Muscle layer of colon (tissue), 2 donors: Measurements from ENCODE around the gene GRIP1.

Experiments
- H3K27ac ChIP-seq: one replicate; pipeline ENCODE4 v1.7.0; 2013; ENCODE audit warnings: low read depth, mild to moderate bottlenecking, low read length, moderate library complexity
- H3K27me3 ChIP-seq, 2 donors: one replicate each; pipeline ENCODE4 v1.7.0; 2013; ENCODE audit warnings: low read length in 2 of 2, mild to moderate bottlenecking in 2 of 2; ENCODE audit not compliant: insufficient read depth in 2 of 2, control insufficient read depth in 1 of 2
- H3K36me3 ChIP-seq: one replicate; pipeline ENCODE4 v1.7.0; 2013; ENCODE audit warnings: mild to moderate bottlenecking, low read length; ENCODE audit not compliant: insufficient read depth
- H3K4me1 ChIP-seq: one replicate; pipeline ENCODE4 v1.7.0; 2013; ENCODE audit warnings: mild to moderate bottlenecking, low read length; ENCODE audit not compliant: insufficient read depth
- H3K4me3 ChIP-seq, 2 donors: one replicate each; pipeline ENCODE4 v1.7.0; 2013; ENCODE audit warnings: low read length in 2 of 2, low read depth in 1 of 2, mild to moderate bottlenecking in 1 of 2, moderate library complexity in 1 of 2
- H3K9ac ChIP-seq: one replicate; pipeline ENCODE4 v1.7.0; 2013; ENCODE audit warnings: low read length
- H3K9me3 ChIP-seq: one replicate; pipeline ENCODE4 v1.7.0; 2013; ENCODE audit warnings: mild to moderate bottlenecking, low read length
- donor health status: abdominal sarcoma.
- donor health status: Adenocarcinoma of cecum.

Gene GRIP1

DNA sequence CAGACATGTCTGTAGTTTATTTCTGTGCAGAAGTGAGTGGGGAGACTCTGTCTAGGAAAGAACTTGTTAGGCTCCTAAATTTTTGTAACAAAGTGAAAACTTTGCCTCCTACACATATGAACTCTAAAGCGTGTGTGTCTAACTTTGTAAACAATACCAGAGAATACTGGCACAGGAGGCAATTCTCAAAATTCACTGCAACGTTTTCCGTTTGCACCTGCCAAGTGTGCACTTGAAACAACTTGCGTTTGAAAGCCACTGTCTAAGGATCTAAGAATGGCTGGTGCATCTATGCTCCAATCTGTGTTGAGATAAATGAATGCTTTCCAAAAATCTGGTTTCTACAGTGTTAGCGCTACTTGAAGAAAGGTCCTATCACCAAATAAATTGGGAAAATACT lies 15.3 kb downstream of the GRIP1 start:
- Histone ChIP-seq H3K4me1 (peaks cover 4% of the 10 kb centered on the region), H3K36me3 (no peaks in the 10 kb centered on the region), H3K9me3 (no peaks in the 10 kb centered on the region), H3K27ac (no peak overlapping the region), H3K4me3 (no peak overlapping the region), H3K27me3 (no peaks in the 10 kb centered on the region), H3K9ac (no peak overlapping the region)

DNA sequence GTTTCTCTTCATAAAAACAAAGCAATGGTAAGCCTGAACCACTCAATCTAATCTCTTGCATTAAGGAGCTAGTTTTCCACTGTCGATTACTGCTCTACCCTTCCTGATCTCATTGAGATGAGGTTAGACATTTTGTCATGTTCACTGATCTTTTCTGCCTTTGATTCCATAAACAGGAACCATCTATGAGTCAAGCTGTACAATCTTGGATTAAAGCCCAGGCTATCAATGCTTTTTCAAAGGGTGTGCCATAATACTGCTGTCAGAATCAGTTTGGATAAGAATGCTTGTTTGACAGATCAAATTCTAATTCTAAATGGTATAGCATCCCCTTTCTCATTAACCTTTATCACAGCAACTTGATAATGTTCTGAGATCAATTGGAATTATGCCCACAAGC lies 16.1 kb downstream of the GRIP1 start:
- Histone ChIP-seq H3K9ac (no peak overlapping the region), H3K4me3 (no peak overlapping the region), H3K4me1 (peaks cover 4% of the 10 kb centered on the region), H3K36me3 (no peaks in the 10 kb centered on the region), H3K27me3 (no peaks in the 10 kb centered on the region), H3K27ac (no peak overlapping the region), H3K9me3 (no peaks in the 10 kb centered on the region)

- peaks cover 4% of the 10 kb centered on the region for H3K4me1 ChIP-seq
- no peak overlapping the region for H3K4me3 ChIP-seq
- no peaks in the 10 kb centered on the region for H3K36me3 ChIP-seq
- no peak overlapping the region for H3K27ac ChIP-seq
- no peak overlapping the region for H3K9ac ChIP-seq
- H3K27me3 ChIP-seq = no peaks in the 10 kb centered on the region
- no peaks in the 10 kb centered on the region for H3K9me3 ChIP-seq
These were observed 16.7 kb downstream of the GRIP1 start for GRCh38 chr12:66662179-66662578.

DNA sequence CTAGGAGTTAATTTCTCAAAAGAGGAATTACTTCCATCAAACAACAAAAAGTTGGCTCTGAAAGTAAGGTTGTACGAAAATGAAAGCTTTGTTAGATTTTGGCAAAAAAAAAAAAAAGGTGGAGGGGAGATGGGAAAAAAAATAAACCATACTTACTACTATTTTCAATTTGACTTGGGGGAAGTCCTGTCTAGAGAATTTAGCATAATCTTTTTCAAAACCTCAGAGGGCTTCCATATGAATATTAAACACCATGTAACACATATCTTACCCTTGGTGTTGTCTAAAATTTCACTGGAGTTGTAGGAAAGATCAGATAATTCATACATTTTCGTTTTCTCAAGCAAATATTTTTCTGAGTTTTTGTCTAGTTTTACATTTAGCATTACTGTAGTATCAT lies 17.5 kb downstream of the GRIP1 start:
- Histone ChIP-seq H3K4me1 (peaks cover 4% of the 10 kb centered on the region), H3K27me3 (no peaks in the 10 kb centered on the region), H3K27ac (no peak overlapping the region), H3K9me3 (no peaks in the 10 kb centered on the region), H3K9ac (no peak overlapping the region), H3K36me3 (no peaks in the 10 kb centered on the region), H3K4me3 (no peak overlapping the region)

GRCh38 chr12:66653796-66654195 lies 25.1 kb downstream of the GRIP1 start:
- no peaks in the 10 kb centered on the region for H3K27me3 ChIP-seq
- no peaks in the 10 kb centered on the region for H3K4me1 ChIP-seq
- no peak overlapping the region for H3K4me3 ChIP-seq
- no peak overlapping the region for H3K27ac ChIP-seq
- no peaks in the 10 kb centered on the region for H3K36me3 ChIP-seq
- H3K9me3 ChIP-seq = no peaks in the 10 kb centered on the region
- no peak overlapping the region for H3K9ac ChIP-seq

DNA sequence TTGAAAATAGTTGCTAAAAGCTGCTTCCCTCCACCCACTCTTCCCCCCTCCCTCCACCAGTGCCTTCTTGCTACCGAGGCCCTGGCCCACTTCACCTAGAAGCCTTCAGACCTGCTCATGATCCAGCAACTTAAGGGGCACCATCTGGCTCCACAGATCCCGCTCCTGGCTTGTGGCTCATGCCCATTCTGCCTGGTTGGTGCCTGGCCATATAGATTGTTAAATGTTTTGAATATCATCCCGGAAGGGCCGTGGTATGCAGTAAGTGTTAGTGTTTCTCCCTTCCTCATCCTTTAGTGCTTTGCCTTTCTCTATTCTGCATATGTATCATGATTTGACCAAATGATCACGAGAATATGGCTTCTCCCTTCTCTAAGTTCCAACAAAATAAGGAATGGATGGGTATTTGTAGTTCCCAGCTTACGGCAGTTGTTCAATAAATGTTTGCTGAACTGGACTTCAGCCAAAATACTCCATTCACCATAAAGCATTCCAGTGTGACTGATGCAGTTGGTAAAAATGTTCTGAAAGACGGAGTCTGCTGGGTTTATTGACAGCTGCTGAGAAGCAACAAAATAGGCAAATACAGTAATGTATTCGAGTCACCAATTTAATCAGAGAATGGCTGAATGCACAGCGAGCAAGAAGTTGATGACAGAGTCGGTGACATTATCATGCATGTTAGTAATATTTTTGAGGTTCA lies 30.7 kb downstream of the GRIP1 start:
- no peak overlapping the region for H3K9ac ChIP-seq
- no peaks in the 10 kb centered on the region for H3K4me1 ChIP-seq
- H3K9me3 ChIP-seq = no peaks in the 10 kb centered on the region
- H3K4me3 ChIP-seq = no peak overlapping the region
- no peaks in the 10 kb centered on the region for H3K36me3 ChIP-seq
- no peak overlapping the region for H3K27ac ChIP-seq
- no peaks in the 10 kb centered on the region for H3K27me3 ChIP-seq

DNA sequence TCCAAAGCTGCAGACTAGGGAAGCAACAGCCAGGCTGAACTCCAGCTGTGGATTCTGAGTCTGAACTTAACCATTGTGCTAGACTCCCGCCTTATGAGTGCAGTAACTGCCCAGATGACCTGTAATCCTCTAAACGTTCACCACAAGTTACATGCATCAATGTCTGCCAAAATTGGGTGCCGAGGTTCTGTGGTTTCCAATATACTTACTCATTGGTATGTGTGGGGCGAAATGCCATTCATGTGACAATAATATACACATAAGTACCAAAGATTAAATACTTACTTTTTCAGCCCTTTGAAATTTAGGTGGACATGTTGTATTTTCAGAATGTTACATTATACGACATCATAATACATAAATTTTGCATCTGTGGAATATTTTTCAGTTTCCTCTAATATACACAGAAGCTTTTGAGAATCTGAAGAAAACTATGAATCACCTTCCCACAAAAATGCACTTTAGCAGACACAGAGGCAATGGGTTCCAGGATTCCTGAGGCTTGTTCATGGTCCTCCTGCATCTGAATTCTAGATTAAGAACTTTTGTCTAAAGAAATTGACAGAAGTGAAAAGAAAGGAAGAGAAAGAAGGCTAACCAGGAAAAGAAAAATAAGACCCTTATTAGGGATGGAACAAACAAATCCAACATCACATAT lies 31.7 kb downstream of the GRIP1 start:
- Histone ChIP-seq H3K36me3 (no peaks in the 10 kb centered on the region), H3K27ac (no peak overlapping the region), H3K9me3 (no peaks in the 10 kb centered on the region), H3K4me1 (no peaks in the 10 kb centered on the region), H3K4me3 (no peak overlapping the region), H3K9ac (no peak overlapping the region), H3K27me3 (no peaks in the 10 kb centered on the region)

- Histone ChIP-seq H3K27me3 (no peaks in the 10 kb centered on the region), H3K27ac (no peak overlapping the region), H3K9ac (no peak overlapping the region), H3K4me3 (no peak overlapping the region), H3K36me3 (no peaks in the 10 kb centered on the region), H3K9me3 (no peaks in the 10 kb centered on the region), H3K4me1 (peaks cover 5% of the 10 kb centered on the region)
These were observed 34.7 kb downstream of the GRIP1 start for GRCh38 chr12:66644151-66644550.

GRCh38 chr12:66640691-66641460 lies 38.0 kb downstream of the GRIP1 start:
- no peak overlapping the region for H3K9ac ChIP-seq
- H3K36me3 ChIP-seq = no peaks in the 10 kb centered on the region
- H3K27me3 ChIP-seq = no peaks in the 10 kb centered on the region
- H3K9me3 ChIP-seq = no peaks in the 10 kb centered on the region
- no peak overlapping the region for H3K4me3 ChIP-seq
- peaks cover 10% of the 10 kb centered on the region for H3K4me1 ChIP-seq
- H3K27ac ChIP-seq = no peak overlapping the region

DNA sequence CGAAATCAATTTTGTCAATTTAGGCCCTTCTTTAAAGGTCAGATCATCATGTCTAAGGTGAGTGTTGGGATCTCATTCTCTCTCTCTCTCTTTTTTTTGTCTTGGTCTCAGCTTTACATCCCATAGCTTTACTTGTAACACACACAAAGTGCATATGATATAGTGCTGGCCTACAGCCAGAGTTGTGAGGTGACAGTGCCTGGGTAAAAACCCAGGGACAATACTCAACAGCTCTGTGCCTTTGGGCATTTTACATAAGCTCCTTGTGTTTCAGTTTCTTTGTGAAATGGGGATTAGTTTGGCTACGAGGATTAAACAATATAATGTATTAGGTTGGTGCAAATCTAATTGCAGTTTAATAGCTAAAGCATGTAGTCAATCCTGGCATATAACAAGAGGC lies 40.2 kb downstream of the GRIP1 start:
- H3K9ac ChIP-seq = no peak overlapping the region
- H3K4me1 ChIP-seq = peaks cover 13% of the 10 kb centered on the region
- no peak overlapping the region for H3K4me3 ChIP-seq
- H3K9me3 ChIP-seq = no peaks in the 10 kb centered on the region
- H3K27ac ChIP-seq = no peak overlapping the region
- H3K36me3 ChIP-seq = no peaks in the 10 kb centered on the region
- H3K27me3 ChIP-seq = no peaks in the 10 kb centered on the region

DNA sequence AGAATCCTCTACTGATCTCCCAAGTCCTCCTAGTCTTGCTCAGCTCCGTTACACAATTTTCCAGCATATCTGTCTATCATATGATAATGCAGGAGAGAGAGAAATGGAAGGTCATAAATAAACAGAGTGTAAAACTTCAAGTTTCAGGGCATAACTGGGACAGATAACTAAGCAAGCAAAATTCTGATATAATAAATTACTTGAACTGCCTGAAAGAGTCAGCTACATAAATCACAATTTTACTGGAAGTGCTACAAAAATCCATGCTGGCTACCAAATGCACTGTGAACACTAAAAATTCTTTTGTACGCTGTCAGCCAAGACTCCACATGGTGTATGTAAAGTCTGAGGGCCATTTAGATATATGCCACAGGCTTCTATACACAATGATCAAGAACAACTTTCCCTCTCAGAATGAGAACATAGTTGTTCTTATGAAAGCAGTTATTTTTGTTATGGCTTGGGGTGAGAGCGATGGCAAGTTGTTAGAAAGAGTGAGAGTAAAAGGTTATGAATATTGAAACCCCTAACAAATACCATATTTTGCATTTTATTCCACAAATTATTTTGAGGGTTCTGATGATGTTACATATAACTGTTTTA lies 41.1 kb downstream of the GRIP1 start:
- Histone ChIP-seq H3K4me1 (peaks cover 14% of the 10 kb centered on the region), H3K27ac (no peak overlapping the region)

More for the DNA sequence above, 41.1 kb downstream of the GRIP1 start:
- no peaks in the 10 kb centered on the region for H3K27me3 ChIP-seq
- H3K9ac ChIP-seq = no peak overlapping the region
- H3K36me3 ChIP-seq = no peaks in the 10 kb centered on the region
- H3K9me3 ChIP-seq = no peaks in the 10 kb centered on the region
- no peak overlapping the region for H3K4me3 ChIP-seq
